Cardiac muscle cell (in vitro differentiated cells and primary cell): ENCODE data around the gene JAK2. TPM values are rescaled to one million over a fixed set of nuclear protein-coding genes. Genes with fewer than 3 reads are reported as not detected.
A peak's percentile ranks its signal among the peaks of the same experiment; 100 is the strongest.

Experiments used
- DNase-seq, 2 donors: peaks; one replicate each; pipeline versions ENCODE4 v3.0.0 to v3.0.0-alpha.2; 2010 to 2017; ENCODE audit warnings: low read depth in 1 of 2, low spot score in 1 of 2
- H3K27ac ChIP-seq: fragments of 200-600 bp; sonication (generic); 2 replicates; pipeline ENCODE4 v1.5.1; 2016
- H3K27me3 ChIP-seq: fragments of 200-600 bp; sonication (generic); 2 replicates; pipeline ENCODE4 v1.6.0; 2016; ENCODE audit warnings: control low read depth
- H3K36me3 ChIP-seq: fragments of 200-600 bp; sonication (generic); 2 replicates; pipeline ENCODE4 v1.5.1; 2016; ENCODE audit warnings: control low read depth
- H3K4me1 ChIP-seq: fragments of 200-600 bp; sonication (generic); 2 replicates; pipeline ENCODE4 v1.8.1; 2017; ENCODE audit warnings: low read depth, mild to moderate bottlenecking, mixed run types
- H3K4me3 ChIP-seq: fragments of 200-600 bp; sonication (generic); 2 replicates; pipeline ENCODE4 v1.5.1; 2016; ENCODE audit warnings: mild to moderate bottlenecking
- H3K9me3 ChIP-seq: fragments of 200-600 bp; sonication (generic); 2 replicates; pipeline ENCODE4 v1.5.1; 2017; ENCODE audit warnings: low read depth, mild to moderate bottlenecking, control low read depth
- polyA plus RNA-seq: library from polyadenylated mRNA; unstranded; fragments of >200 nt; fragmentation: Nextera tagmentation; extraction: Ambion mirVana; gene quantifications from 2 replicates; pipeline ENCODE4 v1.2.1, GENCODE V29; 2016
- total RNA-seq: library from RNA; depleted of rRNA; stranded (reverse); fragments of >200 nt; gene quantifications from 2 replicates; pipeline ENCODE4 v1.2.3, GENCODE V29; 2016
- TF ChIP-seq, protein P1 (sequence below): IDR thresholded peaks from 2 replicates; pipeline ENCODE4 v1.5.1; 2012; ENCODE audit warnings: low read depth, mild to moderate bottlenecking, low read length

The JAK2 gene
- total and polyA plus RNA-seq, 2 experiments from 2014 or later: 3.9 to 6.6 TPM

- H3K4me1 ChIP-seq: peaks cover 9% of the 10 kb centered on the region
- TF ChIP-seq, protein P1, sequence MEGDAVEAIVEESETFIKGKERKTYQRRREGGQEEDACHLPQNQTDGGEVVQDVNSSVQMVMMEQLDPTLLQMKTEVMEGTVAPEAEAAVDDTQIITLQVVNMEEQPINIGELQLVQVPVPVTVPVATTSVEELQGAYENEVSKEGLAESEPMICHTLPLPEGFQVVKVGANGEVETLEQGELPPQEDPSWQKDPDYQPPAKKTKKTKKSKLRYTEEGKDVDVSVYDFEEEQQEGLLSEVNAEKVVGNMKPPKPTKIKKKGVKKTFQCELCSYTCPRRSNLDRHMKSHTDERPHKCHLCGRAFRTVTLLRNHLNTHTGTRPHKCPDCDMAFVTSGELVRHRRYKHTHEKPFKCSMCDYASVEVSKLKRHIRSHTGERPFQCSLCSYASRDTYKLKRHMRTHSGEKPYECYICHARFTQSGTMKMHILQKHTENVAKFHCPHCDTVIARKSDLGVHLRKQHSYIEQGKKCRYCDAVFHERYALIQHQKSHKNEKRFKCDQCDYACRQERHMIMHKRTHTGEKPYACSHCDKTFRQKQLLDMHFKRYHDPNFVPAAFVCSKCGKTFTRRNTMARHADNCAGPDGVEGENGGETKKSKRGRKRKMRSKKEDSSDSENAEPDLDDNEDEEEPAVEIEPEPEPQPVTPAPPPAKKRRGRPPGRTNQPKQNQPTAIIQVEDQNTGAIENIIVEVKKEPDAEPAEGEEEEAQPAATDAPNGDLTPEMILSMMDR: no peak
- H3K27ac ChIP-seq: no peak overlapping the region
- H3K27me3 ChIP-seq: no peaks in the 10 kb centered on the region
- no peak for DNase-seq
- H3K36me3 ChIP-seq: no peaks in the 10 kb centered on the region
- H3K9me3 ChIP-seq: no peaks in the 10 kb centered on the region
- no peak overlapping the region for H3K4me3 ChIP-seq
Measured at GRCh38 chr9:4986783-4987182, 1.7 kb downstream of the JAK2 start.

DNA sequence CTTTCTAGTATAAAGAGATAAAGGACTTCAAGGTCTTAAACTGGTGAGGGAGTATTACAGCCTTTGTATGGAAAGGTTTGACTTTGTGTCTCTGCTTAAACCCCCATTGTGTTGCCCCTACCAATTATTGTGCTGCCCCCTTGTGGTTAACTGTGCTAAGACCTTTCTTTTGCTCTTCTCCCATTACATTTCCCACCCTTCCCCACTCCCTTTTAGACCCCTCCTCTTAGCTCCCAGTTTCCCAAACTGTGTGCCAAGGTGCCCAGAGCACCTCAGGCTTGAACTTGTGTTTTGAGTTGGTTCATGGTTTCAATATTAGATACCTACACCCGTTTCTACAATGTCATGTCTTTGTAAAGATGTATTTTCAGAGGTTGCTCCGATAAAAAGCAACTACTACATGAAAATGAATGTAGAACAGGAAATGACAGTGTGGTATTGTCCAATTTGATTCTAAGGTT, 2.9 kb downstream of the JAK2 start:
- no peaks in the 10 kb centered on the region for H3K9me3 ChIP-seq
- H3K27me3 ChIP-seq: no peaks in the 10 kb centered on the region
- H3K4me3 ChIP-seq: no peak overlapping the region
- TF ChIP-seq, protein P1: peak; percentile 77
- no peaks in the 10 kb centered on the region for H3K36me3 ChIP-seq
- peaks cover 9% of the 10 kb centered on the region for H3K4me1 ChIP-seq
- peak; percentile 81 to 86 for DNase-seq
- no peak overlapping the region for H3K27ac ChIP-seq

DNA sequence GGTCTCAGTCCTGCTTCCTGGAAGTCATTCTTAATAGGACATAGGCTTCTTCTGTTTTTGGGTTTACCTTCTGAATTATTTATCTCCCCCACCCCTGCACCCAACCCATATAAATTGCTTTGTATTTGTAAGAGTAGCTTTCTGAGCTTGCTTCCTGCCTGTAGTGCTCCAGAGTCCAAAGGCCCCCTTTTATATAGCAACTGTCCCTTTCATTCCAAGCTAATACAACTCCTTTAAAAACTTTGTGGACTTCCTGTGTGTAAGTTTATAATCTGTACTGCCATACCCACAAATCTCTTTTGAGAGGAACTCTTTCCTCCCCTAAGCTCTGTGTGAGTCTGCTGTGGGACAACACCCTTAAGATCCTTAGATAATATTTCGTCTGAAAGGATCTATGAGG, 7.8 kb downstream of the JAK2 start:
- Histone ChIP-seq H3K27me3 (no peaks in the 10 kb centered on the region), H3K4me1 (no peaks in the 10 kb centered on the region), H3K9me3 (no peaks in the 10 kb centered on the region), H3K36me3 (no peaks in the 10 kb centered on the region), H3K27ac (no peak overlapping the region), H3K4me3 (no peak overlapping the region)
- TF ChIP-seq, protein P1: no peak
- DNase-seq: no peak

DNA sequence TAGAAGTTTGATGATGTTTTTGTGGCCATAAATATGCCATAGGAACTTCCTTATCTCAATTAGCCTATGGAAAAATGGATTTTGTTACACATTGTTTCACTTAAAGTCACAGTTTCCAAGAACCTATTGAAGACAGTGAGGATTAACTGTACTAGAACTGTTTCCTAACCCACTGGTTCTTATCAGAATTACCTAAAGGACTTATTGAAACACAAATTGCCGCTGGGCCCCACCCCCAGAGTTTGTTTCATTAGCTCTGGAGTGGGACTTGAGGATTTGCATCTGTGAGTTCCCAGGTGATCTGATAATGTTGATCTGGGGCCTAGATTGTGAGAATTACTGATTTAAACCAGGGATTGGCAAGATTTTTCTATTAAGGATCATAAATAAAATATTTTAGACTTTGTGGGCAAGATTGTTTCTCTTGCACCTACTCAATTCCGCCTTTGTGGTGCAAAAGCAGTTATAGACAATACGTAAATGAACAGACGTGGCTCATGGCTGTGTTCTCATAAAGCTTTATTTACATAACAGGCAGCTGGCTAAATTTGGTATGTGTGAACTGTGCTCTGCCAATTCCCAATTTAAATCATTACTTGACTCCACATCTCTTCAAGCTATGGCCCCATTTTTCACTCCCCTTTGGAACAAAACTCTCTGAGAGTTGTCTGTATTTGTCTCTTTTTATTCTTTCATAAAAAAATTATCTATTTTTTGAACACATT, 9.3 kb downstream of the JAK2 start:
- Histone ChIP-seq H3K9me3 (no peaks in the 10 kb centered on the region), H3K4me1 (no peaks in the 10 kb centered on the region), H3K27ac (no peak overlapping the region), H3K4me3 (no peak overlapping the region), H3K36me3 (no peaks in the 10 kb centered on the region), H3K27me3 (no peaks in the 10 kb centered on the region)
- no peak for DNase-seq
- TF ChIP-seq, protein P1: no peak

DNA sequence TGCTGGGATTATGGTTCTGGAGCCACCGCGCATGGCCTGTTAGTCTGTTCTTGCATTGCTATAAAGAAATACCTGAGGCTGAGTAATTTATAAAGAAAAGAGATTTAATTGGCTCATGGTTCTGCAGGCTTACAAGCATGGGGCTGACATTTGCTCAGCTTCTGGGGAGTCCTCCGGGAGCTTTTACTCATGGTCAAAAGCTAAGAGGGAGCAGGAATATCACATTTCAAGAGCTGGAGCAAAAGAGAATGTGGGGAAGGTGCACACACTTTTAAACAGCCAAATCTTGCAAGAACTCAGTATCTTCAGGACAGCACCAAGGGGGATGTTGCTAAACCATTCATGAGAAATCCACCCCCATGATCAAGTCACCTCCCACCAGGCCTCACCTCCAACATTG, 12.1 kb downstream of the JAK2 start:
- no peaks in the 10 kb centered on the region for H3K36me3 ChIP-seq

More for the DNA sequence above, 12.1 kb downstream of the JAK2 start:
- H3K9me3 ChIP-seq: no peaks in the 10 kb centered on the region
- no peaks in the 10 kb centered on the region for H3K4me1 ChIP-seq
- no peak overlapping the region for H3K4me3 ChIP-seq
- H3K27me3 ChIP-seq: no peaks in the 10 kb centered on the region
- DNase-seq: no peak
- TF ChIP-seq, protein P1: no peak
- no peak overlapping the region for H3K27ac ChIP-seq
